Body of pancreas (tissue), 4 donors: Measurements from ENCODE around the gene NKIRAS2.

Experiments
- CTCF ChIP-seq, 7 experiments: fragments of 450-650 bp in 4 of 7; fragments of 200-600 bp in 3 of 7; sonication (generic) in 3 of 7; IDR thresholded peaks; one replicate each; pipeline ENCODE4 v1.5.1; 2016 to 2019; ENCODE audit warnings: antibody characterized with exemption in 7 of 7
- POLR2A ChIP-seq, 3 donors: fragments of 450-650 bp; IDR thresholded peaks; one replicate each; pipeline ENCODE4 v1.6.1; 2016; ENCODE audit warnings: antibody characterized with exemption in 3 of 3, mild to moderate bottlenecking in 2 of 3

DNA sequence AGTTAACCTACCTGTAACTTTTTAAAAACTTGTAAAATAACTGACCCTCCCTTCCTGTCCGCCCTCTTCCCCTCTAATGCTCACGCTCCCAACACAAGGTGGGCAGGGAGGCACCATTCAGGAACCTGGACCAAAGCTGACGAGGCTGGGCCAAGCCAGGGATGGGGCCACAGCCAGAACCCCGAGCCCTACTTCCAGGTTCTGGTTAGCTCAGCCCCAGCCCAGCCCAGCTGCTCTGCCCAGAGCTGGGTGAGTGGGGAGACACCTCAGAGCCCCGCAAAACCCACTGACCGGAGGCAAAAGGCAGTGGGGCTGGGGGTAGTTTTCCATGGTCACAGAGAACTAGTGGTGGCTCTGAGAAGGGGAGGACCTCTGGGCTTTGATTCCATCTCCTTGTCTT, 45.9 kb upstream of the NKIRAS2 start:
- TF ChIP-seq CTCF (IDR thresholded peaks at IDR 0.05): no peak
- TF ChIP-seq POLR2A (IDR thresholded peaks at IDR 0.05): no peak
